Activated CD8-positive, alpha-beta memory T cell treated with anti-CD3 and anti-CD28 coated beads, Interleukin-2, amount 50 U/mL, for 24 hours (primary cell): Measurements from ENCODE around the gene METTL18.
"Not testable (repeated sequence)": the region's sequence is repeated elsewhere in the genome, so short reads cannot be mapped to it uniquely, and the experiment has no call there.

ENCODE experiments used
- DNase-seq: peaks from one replicate; pipeline ENCODE4 v3.0.0-alpha.2; 2020; ENCODE audit errors: extremely low read depth

METTL18 gene

DNA sequence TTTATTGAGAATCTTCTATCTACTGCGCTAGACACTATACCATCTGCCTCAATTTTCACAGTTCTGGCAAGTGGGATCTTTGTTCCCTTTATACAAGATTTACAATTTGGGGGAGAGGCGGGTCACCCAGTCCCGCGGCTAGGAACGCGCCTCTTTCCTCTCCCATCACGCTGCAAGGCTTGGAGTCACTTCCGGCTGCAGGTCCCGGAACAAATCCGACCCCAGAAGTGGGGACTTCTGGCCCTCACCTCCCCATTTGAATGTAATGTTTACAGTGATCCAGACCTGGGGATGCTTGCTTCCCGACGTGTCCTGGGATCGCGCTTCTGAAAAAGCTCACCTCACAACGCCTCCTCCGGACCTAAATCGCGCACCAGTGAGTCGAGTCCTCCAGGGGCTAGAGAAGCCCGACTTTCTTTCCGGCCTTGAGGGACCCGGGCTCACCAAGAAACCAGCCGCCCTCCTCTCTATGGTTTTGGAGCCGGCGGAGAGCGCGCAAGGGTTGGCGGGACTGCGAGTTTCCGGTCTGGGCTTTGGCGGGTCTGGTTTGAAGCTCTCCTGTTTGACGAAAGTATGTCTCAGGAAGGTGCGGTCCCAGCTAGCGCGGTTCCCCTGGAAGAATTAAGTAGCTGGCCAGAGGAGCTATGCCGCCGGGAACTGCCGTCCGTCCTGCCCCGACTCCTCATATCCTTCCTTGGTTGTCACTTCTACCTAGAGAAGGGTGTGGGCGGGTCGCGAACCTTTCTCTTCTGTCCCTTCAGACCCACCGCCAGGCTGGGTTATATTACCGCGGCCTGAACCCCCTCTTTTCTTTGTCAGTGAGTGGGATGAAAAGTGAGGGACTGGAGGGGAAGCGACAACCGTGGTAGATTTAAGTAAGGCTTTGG lies at the start of gene METTL18:
Gene METTL18 (minus strand): TSS at position 378 of the 887 bp plus-strand sequence. CDS start 1,212 bp downstream, outside the sequence.
- peak; percentile 76 for DNase-seq

DNA sequence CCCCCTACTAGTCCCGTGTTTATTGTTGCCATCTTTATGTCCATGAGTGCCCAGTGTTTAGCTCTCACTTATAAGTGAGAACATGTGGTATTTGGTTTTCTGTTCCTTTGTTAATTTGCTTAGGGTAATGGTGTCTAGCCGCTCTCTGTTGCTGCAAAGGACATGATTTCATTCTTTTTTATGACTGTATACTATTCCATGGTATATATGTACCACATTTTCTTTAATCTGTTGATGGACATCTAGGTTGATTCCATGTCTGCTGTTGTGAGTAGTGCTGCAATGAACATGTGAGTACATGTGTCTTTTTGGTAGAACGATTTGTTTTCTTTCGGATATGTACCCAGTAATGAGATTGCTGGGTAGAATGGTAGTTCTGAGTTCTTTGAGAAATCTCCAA lies 44.2 kb upstream of the METTL18 start:
- DNase-seq = no peak

DNA sequence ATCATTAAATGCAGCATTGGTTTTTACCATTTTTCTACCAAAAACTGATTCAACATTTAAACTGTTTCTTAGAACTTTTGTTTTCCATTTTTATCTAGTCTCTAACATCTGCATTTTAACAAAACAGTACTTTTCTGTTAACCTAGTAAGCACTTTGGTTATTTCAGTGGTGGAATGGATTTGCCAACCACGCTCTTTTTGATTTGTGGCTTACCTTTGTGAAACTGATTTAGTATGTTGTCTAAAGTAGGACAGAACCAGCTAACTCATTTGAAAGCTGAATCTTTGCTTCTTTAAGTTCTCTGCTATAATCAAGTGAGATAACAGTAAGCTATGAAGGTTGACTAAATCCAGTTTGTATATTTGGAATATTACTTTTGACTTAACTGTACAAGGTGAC lies 41.5 kb upstream of the METTL18 start:
- DNase-seq = no peak

DNA sequence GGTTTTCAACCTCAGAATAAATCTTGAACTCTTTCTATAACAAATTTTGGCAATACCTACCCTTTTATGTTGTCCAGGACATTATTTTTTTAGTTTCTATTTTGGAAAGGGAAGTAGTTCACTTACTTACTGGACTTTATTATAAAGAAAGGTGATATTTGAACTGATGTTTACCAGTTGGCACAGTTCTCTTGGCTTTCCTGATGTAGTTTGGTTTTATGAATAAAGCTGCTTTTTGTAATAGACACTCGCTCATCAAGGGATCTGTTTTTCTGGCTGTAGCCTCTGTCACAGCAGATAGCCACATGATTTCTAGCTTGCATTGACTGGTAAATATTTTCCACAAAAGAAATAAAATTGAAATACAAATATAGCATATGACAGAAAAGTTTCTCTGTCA lies 40.9 kb upstream of the METTL18 start:
- DNase-seq = no peak

DNA sequence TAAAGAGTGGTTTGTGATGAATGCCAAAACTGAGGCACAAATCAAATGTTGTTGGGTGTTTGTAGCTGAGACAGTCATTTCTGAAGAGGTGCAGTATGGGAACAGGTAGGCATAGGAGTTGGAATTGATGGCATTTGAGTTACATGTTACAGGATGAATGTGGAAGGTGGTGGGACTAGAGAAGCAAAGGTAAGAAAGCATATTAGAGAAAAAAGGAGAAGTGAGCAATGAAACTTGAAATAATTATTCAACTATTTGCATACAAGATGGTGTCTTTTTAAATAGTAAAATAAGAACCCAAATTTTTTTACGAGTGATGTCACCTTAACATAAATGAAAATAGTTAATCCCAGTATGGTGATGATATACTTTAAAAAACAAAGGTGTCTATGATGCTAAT lies 40.2 kb upstream of the METTL18 start:
- no peak for DNase-seq

DNA sequence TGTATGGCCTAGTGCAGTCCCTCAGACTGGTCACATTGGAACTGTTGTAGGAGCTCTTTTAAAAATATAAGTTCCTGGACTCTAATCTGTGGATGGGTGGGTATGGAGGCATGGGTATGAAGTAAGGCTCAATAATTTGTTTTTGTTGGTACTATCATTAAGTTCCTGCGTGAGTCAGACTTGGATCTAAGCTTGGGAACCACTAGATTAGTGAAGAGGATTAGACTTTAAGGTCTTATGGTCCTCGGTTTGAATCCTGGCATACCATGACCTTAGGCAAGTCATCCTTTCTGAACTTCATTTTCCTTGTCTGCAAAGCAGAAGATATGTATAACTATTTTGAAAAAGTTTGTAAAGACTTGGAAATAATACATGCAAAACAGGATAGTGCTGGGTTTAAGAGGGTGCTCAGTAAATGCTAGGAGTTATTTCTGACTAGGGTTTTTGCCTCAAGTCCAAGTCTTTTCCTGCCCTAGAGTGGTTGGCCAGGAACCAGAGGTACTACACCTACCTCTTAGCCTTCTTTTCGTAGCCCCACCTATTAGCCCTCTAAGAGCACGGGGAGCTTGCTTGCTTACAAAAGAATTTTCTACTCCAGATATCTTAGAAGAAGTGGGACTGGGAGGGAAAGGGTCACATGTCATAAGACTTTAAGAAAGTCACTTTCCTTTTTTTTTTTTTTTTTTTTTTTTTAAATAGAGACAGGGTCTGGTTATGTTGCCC lies 38.6 kb upstream of the METTL18 start:
- no peak for DNase-seq

DNA sequence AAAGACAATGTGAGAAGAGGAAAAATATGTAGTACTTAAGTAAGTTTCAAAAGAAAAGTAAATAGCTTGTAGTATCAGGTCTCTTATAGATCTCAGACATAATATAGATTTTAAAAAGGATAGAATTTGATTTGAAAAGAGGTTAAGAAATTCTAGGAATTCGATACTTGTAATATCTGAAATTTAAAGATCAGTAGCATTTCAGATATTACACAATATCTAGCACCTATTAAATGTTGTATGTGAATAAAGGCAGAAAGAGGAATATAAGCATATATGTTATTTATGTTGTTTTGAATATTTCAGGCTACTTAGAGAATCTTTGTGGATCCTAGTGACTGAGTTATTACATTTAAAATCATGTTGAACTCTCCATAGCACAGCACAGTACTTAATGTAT lies 35.0 kb upstream of the METTL18 start:
- DNase-seq = no peak

DNA sequence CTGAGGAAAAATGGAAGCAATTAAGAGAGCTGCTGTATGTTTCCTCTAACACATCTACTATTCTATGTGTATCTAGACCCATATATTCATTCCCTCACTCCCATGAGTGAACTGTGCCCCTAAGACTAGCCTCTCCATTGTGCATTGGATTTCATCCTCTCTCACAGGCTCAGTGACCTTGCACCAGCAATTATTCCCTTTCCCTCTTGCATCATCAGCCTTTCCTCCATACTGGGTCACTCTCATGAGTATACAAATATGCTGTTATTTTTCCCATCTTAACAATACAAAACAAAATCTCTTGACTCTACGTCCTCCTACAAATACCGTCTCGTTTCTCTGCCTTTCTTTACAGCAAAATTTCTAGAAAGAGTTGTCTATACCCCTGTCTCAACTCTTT lies 29.4 kb upstream of the METTL18 start:
- no peak for DNase-seq

DNA sequence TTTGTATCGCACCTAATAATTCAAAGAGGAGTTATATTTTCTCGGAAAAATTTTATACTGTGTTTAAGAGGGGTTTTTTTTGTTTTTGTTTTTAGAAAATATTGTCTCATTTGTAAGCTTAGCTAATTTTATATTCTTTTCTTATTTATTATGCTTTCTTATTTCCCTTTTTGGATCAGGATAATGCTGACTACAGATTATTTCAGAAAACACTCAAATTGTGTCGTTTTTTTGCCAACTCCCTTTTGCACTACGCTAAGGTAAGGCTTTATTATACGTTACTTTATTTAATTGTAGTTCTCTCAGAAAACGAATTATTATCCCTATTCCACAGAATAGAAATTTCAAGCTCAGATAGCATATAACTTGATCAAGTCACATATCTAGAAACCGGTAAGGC lies 26.8 kb upstream of the METTL18 start:
- DNase-seq = no peak

DNA sequence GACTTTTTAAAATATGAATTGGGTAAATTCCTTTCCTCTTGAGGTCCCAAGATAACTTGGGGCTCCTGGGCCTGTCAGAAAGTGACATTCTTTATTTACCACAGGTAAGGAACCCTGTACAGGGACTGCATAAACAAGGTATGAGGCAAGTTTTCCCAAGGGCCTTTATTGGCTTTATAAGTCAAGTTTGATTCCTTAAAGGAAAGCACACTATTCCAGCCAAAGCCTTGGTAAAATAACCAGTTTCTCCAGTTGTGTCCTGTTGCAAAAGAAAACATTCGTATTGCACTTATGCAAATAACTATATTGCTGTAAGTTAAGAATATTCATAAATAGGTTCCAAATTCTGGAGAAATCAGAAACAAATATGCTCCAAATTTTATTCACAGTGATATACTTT lies 21.9 kb upstream of the METTL18 start:
- no peak for DNase-seq

DNA sequence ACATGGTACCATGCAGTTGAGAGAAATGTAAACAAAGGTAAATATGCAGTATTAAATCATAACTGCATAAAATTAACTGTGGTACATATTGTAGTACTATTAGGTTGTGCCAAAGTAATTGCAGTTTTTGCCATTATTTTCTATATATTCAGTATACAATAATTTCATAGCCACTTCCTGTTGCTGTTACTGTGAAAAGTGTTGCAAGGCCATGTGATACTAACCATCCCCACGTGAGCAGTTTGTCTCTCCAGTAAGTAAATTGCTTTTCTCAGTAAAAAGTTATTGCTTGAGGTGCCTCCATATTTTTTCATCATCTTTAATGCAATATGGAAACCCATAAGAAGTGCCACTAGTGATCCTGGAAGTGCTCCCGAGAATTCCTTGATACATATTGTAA lies 19.6 kb upstream of the METTL18 start:
- no peak for DNase-seq

DNA sequence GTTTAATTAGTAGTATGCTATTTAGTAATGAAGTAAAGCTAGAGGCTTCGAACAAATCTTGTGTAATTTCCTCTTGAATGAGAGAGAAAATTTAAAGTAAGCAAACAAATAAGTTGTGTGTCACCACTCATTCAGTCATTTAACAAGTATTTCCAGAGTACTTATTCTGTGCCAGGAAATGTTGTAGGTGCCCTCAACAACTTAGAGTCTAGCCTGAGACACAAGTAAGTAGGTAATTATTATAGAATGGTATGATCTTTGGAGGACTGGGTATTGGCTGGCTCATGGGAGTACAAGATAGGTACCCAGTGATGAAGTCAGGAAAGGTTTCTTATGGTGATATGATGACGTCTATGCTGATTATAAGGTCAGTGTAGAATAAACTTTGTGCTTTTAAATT lies 17.4 kb upstream of the METTL18 start:
- no peak for DNase-seq

DNA sequence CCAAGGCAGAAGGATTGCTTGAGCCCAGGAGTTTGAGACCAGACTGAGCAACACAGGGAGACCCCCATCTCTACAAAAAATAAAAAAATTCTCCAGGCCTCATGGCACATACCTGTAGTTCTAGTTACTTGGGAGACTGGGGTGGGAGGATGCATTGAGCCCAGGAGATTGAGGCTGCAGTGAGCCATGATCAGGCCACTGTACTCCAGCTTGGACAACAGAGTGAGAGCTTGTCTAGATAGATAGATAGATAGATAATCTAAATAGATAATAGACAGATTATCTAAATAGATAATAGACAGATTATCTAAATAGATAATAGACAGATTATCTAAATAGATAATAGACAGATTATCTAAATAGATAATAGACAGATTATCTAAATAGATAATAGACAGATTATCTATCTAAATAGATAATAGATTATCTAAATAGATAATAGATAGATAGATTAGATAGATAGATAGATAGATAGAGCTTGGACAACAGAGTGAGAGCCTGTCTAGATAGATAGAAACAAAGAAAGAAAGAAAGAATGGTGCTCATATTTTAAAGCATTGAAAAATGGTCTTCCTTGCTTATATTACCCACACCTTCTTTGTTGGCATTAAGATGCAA lies 16.8 kb upstream of the METTL18 start:
- DNase-seq = not testable (repeated sequence)

DNA sequence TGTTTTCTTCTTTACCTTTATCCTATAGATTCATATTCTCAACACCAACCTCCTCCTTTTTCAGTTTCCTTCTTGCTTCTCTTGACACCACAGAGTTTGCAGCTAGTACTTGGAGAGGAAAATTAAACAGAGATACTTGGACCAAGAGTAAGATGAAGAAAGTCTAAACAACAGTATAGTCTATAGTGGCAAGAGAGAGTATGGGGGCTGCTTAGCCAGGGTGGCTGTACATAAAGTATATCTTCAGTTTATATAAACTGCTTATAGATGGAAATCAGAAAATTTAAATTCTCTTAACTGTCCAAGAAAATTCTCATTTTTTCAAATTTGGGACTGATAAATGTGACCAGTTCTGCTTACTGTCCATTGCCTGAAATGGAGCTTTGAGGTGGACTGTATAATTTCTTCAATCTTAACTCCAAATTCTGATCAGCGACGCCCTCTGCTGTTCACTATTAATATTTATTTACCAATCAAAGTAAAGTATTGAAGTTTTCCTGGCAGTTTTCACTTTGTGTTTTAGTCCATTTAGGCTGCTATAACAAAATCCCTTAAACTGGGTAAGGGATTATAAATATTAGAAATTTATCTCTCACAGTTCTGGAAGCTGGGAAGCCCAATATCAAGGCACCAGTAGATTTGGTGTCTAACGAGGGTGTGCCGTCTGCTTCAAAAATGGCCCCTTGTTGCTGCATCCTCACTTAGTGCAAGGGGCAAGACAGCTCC lies 14.8 kb upstream of the METTL18 start:
- no peak for DNase-seq

DNA sequence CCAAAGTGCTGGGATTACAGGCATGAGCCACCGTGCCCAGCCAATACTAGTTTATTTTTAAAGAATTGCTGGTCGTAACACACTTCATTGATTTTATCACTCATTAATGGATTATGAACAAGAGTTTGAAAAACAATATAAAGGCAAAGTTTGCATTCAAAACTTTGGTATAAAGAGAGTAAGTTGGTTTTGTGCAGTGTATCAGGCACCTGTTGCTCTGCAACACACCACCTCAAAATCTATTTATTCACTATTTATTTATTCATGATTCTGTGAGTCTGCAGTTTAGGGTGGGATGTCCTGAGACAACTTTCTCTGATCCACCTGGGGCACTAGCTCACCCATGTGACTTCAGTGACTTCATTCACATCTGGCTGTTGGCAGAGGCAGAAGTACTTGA lies 10.2 kb upstream of the METTL18 start:
- no peak for DNase-seq

DNA sequence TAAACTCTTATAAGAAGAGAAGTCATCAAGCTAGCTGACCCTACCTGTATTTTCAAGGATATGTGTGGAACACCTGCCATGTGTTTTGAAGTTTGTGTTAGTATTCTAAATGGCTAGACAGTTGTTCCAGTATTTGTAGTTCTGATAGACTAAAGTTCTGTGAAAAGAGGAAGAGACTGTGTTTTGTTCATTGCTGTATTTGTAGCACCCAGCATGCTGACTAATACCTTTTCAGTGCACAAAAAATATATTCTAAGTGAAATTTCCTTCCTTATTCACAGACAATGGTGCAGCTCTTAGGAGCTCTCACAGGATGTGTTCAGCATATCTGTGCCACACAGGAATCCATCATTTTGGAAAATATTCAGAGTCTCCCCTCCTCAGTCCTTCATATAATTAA lies 8.2 kb upstream of the METTL18 start:
- no peak for DNase-seq

DNA sequence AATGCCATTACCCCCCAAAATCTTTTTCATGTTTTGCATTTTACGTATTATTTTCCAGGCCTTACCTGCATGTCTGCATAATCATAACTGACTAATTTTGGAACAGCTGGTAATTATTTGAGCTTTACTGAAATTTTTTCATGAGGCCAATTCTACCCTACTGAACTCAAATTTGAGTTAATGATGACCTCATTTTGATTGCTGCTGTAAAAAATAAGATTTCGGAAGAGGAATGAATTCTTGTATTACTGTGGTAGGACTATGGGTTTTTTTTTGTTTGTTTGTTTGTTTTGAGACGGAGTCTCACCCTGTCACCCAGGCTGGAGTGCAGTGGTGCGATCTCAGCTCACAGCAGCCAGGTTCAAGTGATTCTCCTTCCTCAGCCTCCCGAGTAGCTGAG lies 2.6 kb upstream of the METTL18 start:
- DNase-seq = no peak

DNA sequence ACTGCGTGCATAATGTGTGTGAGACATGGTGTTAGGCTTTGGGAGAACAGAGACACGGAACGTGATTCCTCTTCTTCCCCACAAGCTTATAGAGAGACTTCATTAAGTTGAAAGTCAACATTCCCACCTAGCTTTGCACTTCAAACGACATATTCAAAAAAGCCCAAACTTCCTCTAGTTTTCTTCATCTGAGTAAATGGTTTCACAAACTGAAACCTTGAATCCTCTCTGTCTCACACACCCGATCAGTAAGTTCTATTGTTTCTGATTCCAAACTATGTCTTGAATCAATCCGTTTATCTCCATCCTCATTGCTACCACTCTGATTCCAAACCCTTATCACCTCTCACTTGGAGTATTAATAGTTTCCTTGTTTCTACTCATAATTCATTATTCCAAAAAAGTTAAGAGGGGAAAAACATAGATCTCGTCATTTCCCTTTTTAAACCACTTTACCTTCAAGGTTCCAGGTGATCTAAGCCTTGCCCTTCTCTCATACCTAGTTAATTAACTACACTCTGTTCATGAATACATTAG lies 1.6 kb upstream of the METTL18 start:
- no peak for DNase-seq

DNA sequence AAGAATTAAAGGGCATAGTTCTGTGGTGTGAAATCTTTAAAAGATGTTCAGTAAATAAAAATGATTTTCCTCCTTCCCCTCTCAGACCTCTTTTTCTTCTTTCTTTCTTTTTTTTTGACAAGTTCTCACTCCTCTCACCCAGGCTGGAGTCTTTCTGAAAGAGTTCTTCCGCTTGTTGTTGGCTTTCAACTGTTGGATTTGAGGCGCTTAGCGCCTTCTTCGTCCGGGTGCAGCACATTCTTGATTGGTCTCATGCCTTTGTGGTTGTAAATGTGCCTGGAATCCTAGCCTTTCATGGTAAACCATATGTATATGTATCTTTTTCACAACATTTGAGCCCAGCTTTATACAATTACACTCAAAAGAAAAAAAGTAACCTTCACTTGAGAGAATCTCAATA lies 980 bp upstream of the METTL18 start:
- DNase-seq = no peak

DNA sequence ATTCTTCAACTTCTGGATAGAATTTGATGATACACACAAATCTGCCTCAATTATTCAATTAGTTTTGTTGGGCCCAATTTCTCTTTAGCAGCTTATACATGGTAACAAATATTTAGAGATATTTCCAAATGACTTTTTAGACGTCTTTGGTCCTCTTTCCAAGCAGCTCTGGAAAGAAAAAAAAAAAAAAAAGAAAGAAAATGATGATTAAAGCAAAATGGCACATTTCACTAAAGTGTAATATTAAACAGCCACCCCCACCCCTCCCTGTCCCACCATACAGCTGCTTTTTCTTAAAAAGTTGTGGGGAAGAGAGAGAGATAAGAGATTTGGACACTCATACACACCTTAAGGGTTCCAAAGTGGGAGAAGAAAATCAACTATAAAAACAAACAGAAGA lies 977 bp downstream of the METTL18 start:
- no peak for DNase-seq

DNA sequence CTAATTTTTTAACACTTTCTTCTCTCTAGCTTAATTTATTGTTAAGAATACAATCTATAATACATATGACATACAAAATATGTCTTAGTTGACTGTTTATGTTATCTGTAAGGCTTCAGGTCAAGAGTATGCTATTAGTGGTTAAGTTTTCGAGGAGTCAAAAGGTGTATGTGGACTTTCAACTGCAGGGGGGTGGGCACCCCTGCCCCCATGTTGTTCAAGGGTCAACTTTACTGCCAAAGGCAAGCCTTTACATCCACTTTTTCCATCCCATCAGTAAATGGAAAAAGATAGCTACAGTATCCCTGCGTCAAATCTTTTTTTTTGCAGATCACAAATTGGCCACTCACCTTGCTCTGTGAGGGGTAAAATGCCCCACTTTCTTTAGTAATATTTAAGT lies 6.3 kb downstream of the METTL18 start:
- DNase-seq = no peak

DNA sequence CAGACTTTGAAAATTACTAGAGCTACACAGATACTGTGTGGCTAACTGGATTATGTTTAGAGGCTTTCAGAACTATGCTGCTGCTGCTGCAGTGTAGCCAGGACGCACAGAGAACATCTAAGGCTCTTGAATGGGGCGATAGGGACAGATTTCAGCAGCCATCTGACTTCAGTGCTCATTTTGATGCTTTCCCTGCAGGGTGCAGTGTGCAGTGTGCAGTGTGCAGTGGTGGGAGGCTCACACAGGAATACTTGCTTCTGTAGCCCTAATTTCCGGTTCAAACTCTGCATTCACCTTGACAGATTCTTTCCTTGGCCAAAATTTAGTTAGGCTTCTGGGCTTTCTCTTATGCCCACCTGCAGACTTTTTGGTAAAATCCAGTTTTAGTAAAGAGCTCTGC lies 7.7 kb downstream of the METTL18 start:
- no peak for DNase-seq
